ENCODE measurements around the gene ZNF79. TPM values are rescaled to one million over a fixed set of nuclear protein-coding genes. Genes with fewer than 3 reads are reported as not detected.

ZNF79 gene
- total and polyA plus RNA-seq, 2 of the 8 experiments (the other 6 are each of a cell fraction or from before 2014, with no cell fraction given), result 2.4 to 7.4 TPM

- CTCF ChIA-PET (ENCODE audit: partially characterized antibody), result interaction anchor here (0.6 to 1.6 kb wide), 5 partner anchors 9 to 213 kb away, joined by 3 to 5 read pairs (median 3); no protein-coding TSS in a partner anchor
- Histone ChIP-seq H2AFZ (ENCODE audit: low read length) (no peak overlapping the region), H3K4ac (replicated peaks; ENCODE audit: insufficient read length, low read depth, low read length) (no peak overlapping the region), H3K36me3 (ENCODE audit: control insufficient read depth in 2 of 4, insufficient read depth in 4 of 4, low read length in 3 of 4) (peaks cover 4 to 13% (median 7%) of the 10 kb centered on the region in 4 experiments; a peak in 6 of 8 replicates), H3K9ac (replicated peaks in 1 of 4; ENCODE audit: extremely low read depth in 1 of 4, low read depth in 3 of 4, low read length in 3 of 4) (no peak overlapping the region), H3K27ac (ENCODE audit: low read depth, low read length) (no peak overlapping the region), H2BK5ac (ENCODE audit: low read depth, low read length) (no peak overlapping the region), H3K27me3 (replicated peaks in 1 of 4; ENCODE audit: control insufficient read depth in 3 of 4, extremely low read depth in 1 of 4, insufficient read depth in 3 of 4, low read length in 3 of 4) (no peaks in the 10 kb centered on the region), H3K9me3 (ENCODE audit: insufficient read depth in 2 of 2, low read depth in 1 of 2, low read length in 1 of 2) (no peaks in the 10 kb centered on the region), H2BK12ac (ENCODE audit: low read depth, low read length) (no peak overlapping the region), H3K56ac (replicated peaks; ENCODE audit: insufficient read length, low read depth, low read length) (no peak overlapping the region), H4K5ac (ENCODE audit: insufficient read length, low read depth, low read length) (no peak overlapping the region), H3K79me1 (ENCODE audit: low read depth, low read length) (peaks cover 2% of the 10 kb centered on the region), H3K14ac (ENCODE audit: insufficient read length) (no peak overlapping the region), H4K8ac (ENCODE audit: extremely low read depth, insufficient read depth, low read length) (peak overlapping the region; percentile 14; the same call in 1 of the 2 replicates), H2AK5ac (ENCODE audit: low read depth, low read length) (no peak overlapping the region), H3K18ac (ENCODE audit: extremely low read depth, low read length) (no peak overlapping the region), H3K4me3 (ENCODE audit: extremely low read depth in 1 of 4, insufficient read depth in 2 of 4, low read depth in 3 of 4, low read length in 4 of 4) (no peak overlapping the region), H3K4me2 (ENCODE audit: insufficient read depth in 1 of 2, low read depth in 2 of 2, low read length in 2 of 2) (no peak overlapping the region), H2BK120ac (replicated peaks; ENCODE audit: low read depth, low read length) (no peak overlapping the region), H3K23me2 (ENCODE audit: low read depth, low read length) (no peaks in the 10 kb centered on the region), H2BK15ac (ENCODE audit: low read length) (no peak overlapping the region), H3K79me2 (ENCODE audit: control insufficient read depth in 1 of 2, insufficient read depth in 2 of 2, low read length in 2 of 2) (peaks cover 0 to 8% of the 10 kb centered on the region in 2 experiments; a peak in 1 of 4 replicates), H4K91ac (replicated peaks; ENCODE audit: insufficient read length, low read length) (no peak overlapping the region), H4K20me1 (replicated peaks in 1 of 2; ENCODE audit: control insufficient read depth in 1 of 2, insufficient read depth in 2 of 2, low read length in 2 of 2) (peaks cover 4 to 14% of the 10 kb centered on the region in 2 experiments), H2BK20ac (ENCODE audit: low read length) (no peak overlapping the region), H3K4me1 (replicated peaks in 1 of 4; ENCODE audit: control insufficient read depth in 3 of 4, insufficient read depth in 4 of 4, low read length in 3 of 4) (peaks cover 0 to 1% (median under 1%) of the 10 kb centered on the region in 4 experiments; a peak in 5 of 7 replicates), H3K23ac (ENCODE audit: insufficient read length) (no peak overlapping the region)
- POLR2A ChIA-PET (ENCODE audit: partially characterized antibody), result interaction anchor here (0.6 to 3.0 kb wide), 5 partner anchors 12 to 108 kb away, joined by 3 to 12 read pairs (median 3); partner anchors contain the start of genes LRSAM1, RPL12 and ZNF79
- FAIRE-seq (no peak), DNase-seq (ENCODE audit: low read depth in 1 of 2, low spot score in 2 of 2) (no peak)
- WGBS, 2 experiments (ENCODE audit: extremely low coverage in 1 of 2, insufficient coverage in 1 of 2, insufficient read length in 1 of 2, insufficient replicate concordance in 2 of 2, low coverage in 1 of 2, low lambda C conversion rate in 2 of 2, missing lambda C conversion rate in 1 of 2), result 91% methylated on average over 21 of the region's 22 CpGs; no CpG with 5 or more reads in 1 of the 2 experiments
- TF ChIP-seq TAF7 (optimal IDR thresholded peaks at IDR 0.05; ENCODE audit: borderline replicate concordance, low read depth, low read length), result no peak
- TF ChIP-seq CBX5 (IDR thresholded peaks at IDR 0.05; ENCODE audit: low read depth, low read length), result no peak
- no peak for TF ChIP-seq RNF2 (IDR thresholded peaks at IDR 0.05; ENCODE audit: borderline replicate concordance, low read depth, low read length, missing control alignments, poor library complexity, severe bottlenecking)
- no peak for TF ChIP-seq SUZ12 (IDR thresholded peaks at IDR 0.05; ENCODE audit: low read length)
- no peak for TF ChIP-seq ATF3 (IDR thresholded peaks at IDR 0.05; ENCODE audit: insufficient read depth, low read depth, low read length)
- no peak for TF ChIP-seq SP1 (IDR thresholded peaks at IDR 0.05; ENCODE audit: low read depth, low read length)
- no peak for TF ChIP-seq ZNF274 (IDR thresholded peaks at IDR 0.05; ENCODE audit: borderline replicate concordance, extremely low read depth, low read length)
- no peak for TF ChIP-seq USF2 (IDR thresholded peaks at IDR 0.05; ENCODE audit: low read length)
- TF ChIP-seq SIRT6 (IDR thresholded peaks at IDR 0.05; ENCODE audit: low read length), result no peak
- TF ChIP-seq KDM4A (IDR thresholded peaks at IDR 0.05; ENCODE audit: low read depth, low read length, severe bottlenecking), result no peak
Observed at GRCh38 chr9:127403507-127404192, 20.5 kb upstream of the ZNF79 start.

Data from H1 (cell line).